GM15510 (cell line): ENCODE results near the gene ST14.

Experiments used
- POLR2A ChIP-seq: IDR thresholded peaks from 3 replicates; pipeline ENCODE4 v1.6.1; 2011; ENCODE audit warnings: borderline replicate concordance; ENCODE audit not compliant: insufficient read length; ENCODE audit errors: extremely low read depth

The ST14 gene

GRCh38 chr11:130202818-130203689 is 43.5 kb downstream of the ST14 start:
- no peak for TF ChIP-seq POLR2A

- TF ChIP-seq POLR2A, result no peak
Measured at GRCh38 chr11:130203766-130204702, 44.5 kb downstream of the ST14 start.

- TF ChIP-seq POLR2A, result no peak
Measured at GRCh38 chr11:130204703-130205095, 45.1 kb downstream of the ST14 start.

GRCh38 chr11:130206141-130206540 is 46.6 kb downstream of the ST14 start:
- no peak for TF ChIP-seq POLR2A

- TF ChIP-seq POLR2A, result no peak
Measured at GRCh38 chr11:130208241-130209127, 48.9 kb downstream of the ST14 start.

GRCh38 chr11:130209128-130209932 is 49.7 kb downstream of the ST14 start:
- no peak for TF ChIP-seq POLR2A

GRCh38 chr11:130209954-130210854 is 50.6 kb downstream of the ST14 start:
- no peak for TF ChIP-seq POLR2A

GRCh38 chr11:130211144-130211543 is 51.6 kb downstream of the ST14 start:
- no peak for TF ChIP-seq POLR2A

- TF ChIP-seq POLR2A, result no peak
Measured at GRCh38 chr11:130211781-130212401, 52.3 kb downstream of the ST14 start.

- no peak for TF ChIP-seq POLR2A
Measured at GRCh38 chr11:130212431-130212961, 52.9 kb downstream of the ST14 start.

GRCh38 chr11:130213143-130213978 is 53.8 kb downstream of the ST14 start:
- no peak for TF ChIP-seq POLR2A

- no peak for TF ChIP-seq POLR2A
Measured at GRCh38 chr11:130213979-130214281, 54.3 kb downstream of the ST14 start.
